ENCODE data around the gene HOXA1.

HOXA1 gene

DNA sequence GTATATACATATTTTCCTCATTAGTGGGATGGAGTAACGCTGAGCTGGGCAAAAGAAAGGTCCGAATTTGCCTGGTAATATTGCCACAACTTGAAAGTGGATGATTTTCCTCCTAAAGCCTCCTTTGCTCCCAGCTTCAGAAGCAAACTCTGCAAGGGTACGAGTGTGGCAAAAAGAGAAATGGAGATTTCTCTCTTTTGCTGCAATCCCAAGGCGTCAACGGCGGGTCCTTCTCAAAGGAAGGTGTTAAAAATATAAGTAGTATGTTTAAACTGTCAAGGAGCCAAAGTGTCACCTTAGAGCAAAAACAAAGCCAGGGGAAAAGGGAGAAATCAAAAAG lies 19.1 kb upstream of the HOXA1 start:
- TF ChIP-seq, protein P1, sequence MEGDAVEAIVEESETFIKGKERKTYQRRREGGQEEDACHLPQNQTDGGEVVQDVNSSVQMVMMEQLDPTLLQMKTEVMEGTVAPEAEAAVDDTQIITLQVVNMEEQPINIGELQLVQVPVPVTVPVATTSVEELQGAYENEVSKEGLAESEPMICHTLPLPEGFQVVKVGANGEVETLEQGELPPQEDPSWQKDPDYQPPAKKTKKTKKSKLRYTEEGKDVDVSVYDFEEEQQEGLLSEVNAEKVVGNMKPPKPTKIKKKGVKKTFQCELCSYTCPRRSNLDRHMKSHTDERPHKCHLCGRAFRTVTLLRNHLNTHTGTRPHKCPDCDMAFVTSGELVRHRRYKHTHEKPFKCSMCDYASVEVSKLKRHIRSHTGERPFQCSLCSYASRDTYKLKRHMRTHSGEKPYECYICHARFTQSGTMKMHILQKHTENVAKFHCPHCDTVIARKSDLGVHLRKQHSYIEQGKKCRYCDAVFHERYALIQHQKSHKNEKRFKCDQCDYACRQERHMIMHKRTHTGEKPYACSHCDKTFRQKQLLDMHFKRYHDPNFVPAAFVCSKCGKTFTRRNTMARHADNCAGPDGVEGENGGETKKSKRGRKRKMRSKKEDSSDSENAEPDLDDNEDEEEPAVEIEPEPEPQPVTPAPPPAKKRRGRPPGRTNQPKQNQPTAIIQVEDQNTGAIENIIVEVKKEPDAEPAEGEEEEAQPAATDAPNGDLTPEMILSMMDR (IDR thresholded peaks at IDR 0.05; ENCODE audit: low read depth, low read length): no peak
- peak overlapping the region; percentile 83 for H3K4me3 ChIP-seq (ENCODE audit: low read depth, low read length)

DNA sequence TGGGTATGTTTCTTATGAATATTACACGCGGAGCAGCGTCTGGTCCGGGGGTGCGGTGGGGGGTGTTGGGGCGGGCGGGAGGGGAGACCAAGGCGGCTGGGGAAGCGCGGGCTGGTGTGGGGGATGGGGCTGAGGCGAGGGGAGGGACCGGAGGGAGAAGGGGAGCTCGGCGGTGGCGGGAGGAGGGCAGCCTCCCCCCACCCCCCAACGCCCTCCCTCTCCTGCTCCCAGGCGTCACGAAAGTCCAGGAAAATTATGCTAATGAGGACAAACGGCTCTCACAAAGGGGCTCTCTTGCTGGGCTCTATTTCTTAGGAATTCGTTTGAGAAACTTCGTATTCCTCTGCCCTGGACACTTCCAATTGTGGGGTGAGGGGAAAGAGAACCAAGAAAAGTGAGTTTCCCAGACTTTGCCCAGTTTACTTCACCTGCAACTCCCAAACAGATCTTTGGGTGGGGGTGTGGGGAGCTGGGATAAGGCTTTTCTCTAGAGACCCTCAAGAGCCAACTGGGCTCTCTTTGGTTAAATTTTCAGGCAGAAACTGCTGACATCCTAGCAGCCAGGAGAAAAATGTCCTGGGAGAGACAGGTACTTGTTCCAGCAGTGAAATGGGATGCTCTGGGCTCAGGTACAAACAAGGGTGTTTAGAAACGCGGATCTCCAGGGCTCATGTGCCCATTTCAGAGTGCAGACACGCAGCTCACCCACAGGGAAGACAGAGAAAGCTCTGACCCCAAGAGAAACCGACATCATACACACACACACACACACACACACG lies 18.4 kb upstream of the HOXA1 start:
- TF ChIP-seq, protein P1 (IDR thresholded peaks at IDR 0.05; ENCODE audit: low read depth, low read length): no peak
- peak overlapping the region; percentile 65 for H3K4me3 ChIP-seq (ENCODE audit: low read depth, low read length)

DNA sequence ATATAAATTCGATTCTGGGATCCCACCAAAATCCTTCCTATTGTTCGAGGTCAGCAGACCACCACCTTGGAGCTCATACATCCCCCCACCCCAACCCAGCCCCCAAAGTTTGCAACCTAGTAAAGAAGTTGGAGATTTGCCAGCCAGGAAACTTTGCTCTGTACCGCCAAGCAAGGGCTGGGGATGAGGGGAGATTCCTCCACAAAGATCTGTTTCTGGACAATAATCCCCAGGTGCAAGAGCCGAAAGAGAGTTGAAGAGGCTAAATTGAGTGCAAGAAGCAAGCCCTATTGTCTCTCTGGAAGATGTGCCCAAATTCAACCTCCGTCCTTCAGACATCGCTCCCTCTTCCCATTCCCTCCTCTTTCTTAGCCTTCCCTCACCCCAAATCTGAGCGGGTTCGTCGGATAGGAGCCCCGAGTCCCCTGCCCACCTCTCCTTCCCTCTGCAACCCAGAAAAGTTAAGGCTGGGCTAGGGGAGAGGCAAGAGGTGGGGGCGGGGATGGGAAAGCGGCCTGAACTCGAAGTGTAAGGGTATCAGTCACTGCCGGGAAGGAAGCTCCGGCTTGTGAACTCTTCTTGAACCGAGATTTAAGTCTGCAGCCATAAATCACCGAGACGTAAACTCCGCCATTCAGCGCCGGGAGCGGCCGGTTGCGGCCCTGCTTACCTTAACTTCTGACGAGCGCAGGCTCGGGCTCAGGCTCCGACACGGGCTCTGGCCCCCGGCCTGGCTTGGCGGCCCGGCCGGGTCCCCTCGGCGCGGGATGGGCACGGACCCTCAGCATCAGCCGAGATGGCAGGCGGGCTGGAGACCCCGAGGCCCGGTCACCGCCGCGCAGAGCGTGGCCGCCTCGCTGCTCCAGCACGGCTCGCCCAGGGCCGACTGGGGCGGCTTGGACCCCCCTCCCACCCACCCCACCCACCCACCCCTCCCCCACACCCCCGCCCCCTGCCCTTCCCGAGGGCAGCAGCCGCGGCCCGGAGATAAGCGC lies 17.5 kb upstream of the HOXA1 start:
- peak overlapping the region; percentile 65 for H3K4me3 ChIP-seq (ENCODE audit: low read depth, low read length)
- TF ChIP-seq, protein P1 (IDR thresholded peaks at IDR 0.05; ENCODE audit: low read depth, low read length): no peak

DNA sequence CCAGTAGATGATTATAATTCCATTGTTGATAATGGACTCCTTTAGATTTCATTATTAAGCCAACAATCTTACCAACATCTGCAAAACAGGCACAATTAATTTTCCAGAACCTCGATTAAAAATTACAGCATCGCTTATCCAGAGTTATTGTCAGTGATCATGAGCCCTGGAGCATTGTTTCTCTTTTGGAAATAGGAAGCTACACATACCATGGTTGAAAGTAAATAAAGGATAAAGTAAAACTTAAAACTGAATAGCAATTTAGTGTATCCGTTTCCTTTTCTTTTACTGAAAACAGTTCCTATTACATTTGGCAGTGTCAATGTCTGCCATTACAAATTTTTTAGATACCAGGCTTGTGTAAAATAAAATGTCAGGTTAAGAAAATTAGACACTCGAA lies 16.6 kb upstream of the HOXA1 start:
- H3K4me3 ChIP-seq (ENCODE audit: low read depth, low read length): peak overlapping the region; percentile 65
- TF ChIP-seq, protein P1 (IDR thresholded peaks at IDR 0.05; ENCODE audit: low read depth, low read length): no peak

DNA sequence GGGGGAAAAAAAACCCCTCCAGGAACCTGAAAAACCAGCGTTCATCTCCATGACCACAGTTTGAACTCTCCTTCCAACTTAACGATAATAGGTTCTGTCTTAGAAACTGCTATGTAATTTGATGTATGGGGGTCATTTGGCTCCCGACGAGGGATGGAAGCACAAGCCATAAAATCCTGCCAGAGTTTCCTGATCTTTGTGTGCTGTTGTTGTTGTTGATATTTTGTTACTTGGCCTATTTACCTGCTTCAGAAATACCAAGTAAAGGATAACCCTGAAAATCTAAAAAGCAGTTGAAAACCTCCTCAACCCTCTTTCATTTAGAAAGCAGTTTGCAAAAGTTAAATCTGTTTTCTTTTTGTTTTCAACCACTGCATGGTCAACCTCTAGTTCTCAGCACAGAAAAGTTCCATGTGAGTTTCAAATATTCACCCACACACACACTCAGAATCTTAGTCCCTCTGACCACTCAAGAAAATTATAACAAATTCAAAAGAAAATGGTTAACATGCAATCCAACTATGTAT lies 16.0 kb upstream of the HOXA1 start:
- peak overlapping the region; percentile 65 for H3K4me3 ChIP-seq (ENCODE audit: low read depth, low read length)
- TF ChIP-seq, protein P1 (IDR thresholded peaks at IDR 0.05; ENCODE audit: low read depth, low read length): no peak

DNA sequence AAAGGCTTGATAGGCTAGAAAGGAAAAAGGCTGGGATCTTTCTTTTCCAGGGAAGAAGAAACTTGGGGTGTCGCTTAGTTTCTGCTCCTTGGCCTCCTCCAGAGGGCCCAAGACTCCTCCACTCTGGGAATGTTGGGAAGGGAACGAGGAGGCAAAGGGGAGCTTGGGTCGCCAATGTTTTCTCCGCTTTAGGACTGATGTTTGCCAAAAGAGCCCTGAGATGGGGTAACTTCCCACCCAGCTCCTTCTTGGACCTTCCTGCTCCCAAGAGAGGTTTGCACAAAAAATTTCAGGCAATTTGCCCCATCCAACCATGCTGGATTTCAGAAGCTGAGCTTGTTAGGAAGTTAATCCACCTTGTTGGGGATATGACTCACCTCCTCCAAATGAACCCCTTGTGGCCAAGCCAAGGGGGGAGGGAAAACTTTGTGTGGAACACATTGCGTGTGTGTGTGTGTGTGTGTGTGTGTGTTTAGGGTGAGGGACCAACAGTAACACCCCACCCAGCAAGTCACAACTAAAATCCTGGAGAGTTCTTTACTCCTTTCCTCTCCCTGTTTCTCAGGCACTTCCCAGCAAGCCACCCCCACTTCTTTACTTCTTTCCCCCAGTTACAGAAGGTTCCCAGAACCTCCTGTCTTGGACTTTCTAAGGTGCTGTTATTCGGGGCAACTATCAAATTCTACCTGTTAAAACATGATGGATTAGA lies 15.4 kb upstream of the HOXA1 start:
- peak overlapping the region; percentile 65 for H3K4me3 ChIP-seq (ENCODE audit: low read depth, low read length)
- TF ChIP-seq, protein P1 (IDR thresholded peaks at IDR 0.05; ENCODE audit: low read depth, low read length): no peak
